ENCODE data around the gene IQCH. TPM values are rescaled to one million over a fixed set of nuclear protein-coding genes. Genes with fewer than 3 reads are reported as not detected.

Gene IQCH
- total RNA-seq, 1 experiment from 2014 or later = 1.9 TPM

GRCh38 chr15:67380921-67381320 is 126.3 kb downstream of the IQCH start:
- Mint-ChIP-seq H3K9me3 (no peaks in the 10 kb centered on the region), H3K4me3 (no peak overlapping the region), H3K4me1 (no peaks in the 10 kb centered on the region), H3K27ac (no peak overlapping the region), H3K36me3 (no peaks in the 10 kb centered on the region), H3K27me3 (ENCODE audit: low read depth) (no peaks in the 10 kb centered on the region; the same call in 1 of the 2 replicates)
- DNase-seq (ENCODE audit: low spot score) = no peak
- no peak for ATAC-seq
- ChIA-PET POLR2A (no interaction called here), CTCF (interaction anchor here (1.1 kb wide), 1 partner anchor 41 kb away, joined by 3 read pairs; no protein-coding TSS in a partner anchor)
- TF ChIP-seq, protein P1, sequence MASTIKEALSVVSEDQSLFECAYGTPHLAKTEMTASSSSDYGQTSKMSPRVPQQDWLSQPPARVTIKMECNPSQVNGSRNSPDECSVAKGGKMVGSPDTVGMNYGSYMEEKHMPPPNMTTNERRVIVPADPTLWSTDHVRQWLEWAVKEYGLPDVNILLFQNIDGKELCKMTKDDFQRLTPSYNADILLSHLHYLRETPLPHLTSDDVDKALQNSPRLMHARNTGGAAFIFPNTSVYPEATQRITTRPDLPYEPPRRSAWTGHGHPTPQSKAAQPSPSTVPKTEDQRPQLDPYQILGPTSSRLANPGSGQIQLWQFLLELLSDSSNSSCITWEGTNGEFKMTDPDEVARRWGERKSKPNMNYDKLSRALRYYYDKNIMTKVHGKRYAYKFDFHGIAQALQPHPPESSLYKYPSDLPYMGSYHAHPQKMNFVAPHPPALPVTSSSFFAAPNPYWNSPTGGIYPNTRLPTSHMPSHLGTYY (CRISPR knock-in tag; IDR thresholded peaks at IDR 0.05) = no peak
- TF ChIP-seq ZNF425 (CRISPR knock-in tag; conservative IDR thresholded peaks at IDR 0.05) (no peak), KAT7 (CRISPR knock-in tag; IDR thresholded peaks at IDR 0.05; ENCODE audit: borderline replicate concordance) (no peak), MYBL2 (CRISPR knock-in tag; IDR thresholded peaks at IDR 0.05) (no peak), NR2C2 (CRISPR knock-in tag; IDR thresholded peaks at IDR 0.05) (no peak), HMGXB4 (CRISPR knock-in tag; IDR thresholded peaks at IDR 0.05) (no peak), SOX15 (CRISPR knock-in tag; IDR thresholded peaks at IDR 0.05) (no peak), FOXK1 (CRISPR knock-in tag; IDR thresholded peaks at IDR 0.05) (no peak), ZNF138 (CRISPR knock-in tag; conservative IDR thresholded peaks at IDR 0.05) (no peak), FOXP4 (CRISPR knock-in tag; IDR thresholded peaks at IDR 0.05) (no peak), ZNF396 (CRISPR knock-in tag; IDR thresholded peaks at IDR 0.05; ENCODE audit: borderline replicate concordance) (no peak), ZNF121 (CRISPR knock-in tag; IDR thresholded peaks at IDR 0.05) (no peak), STAT6 (CRISPR knock-in tag; conservative IDR thresholded peaks at IDR 0.05; ENCODE audit: low read depth) (no peak), RORB (CRISPR knock-in tag; IDR thresholded peaks at IDR 0.05) (no peak), ZNF232 (CRISPR knock-in tag; IDR thresholded peaks at IDR 0.05) (no peak), GTF2I (CRISPR knock-in tag; conservative IDR thresholded peaks at IDR 0.05) (no peak), ZNF263 (CRISPR knock-in tag; IDR thresholded peaks at IDR 0.05; ENCODE audit: low read depth) (no peak), TEAD1 (CRISPR knock-in tag; IDR thresholded peaks at IDR 0.05) (no peak)
- TF ChIP-seq, protein P2, sequence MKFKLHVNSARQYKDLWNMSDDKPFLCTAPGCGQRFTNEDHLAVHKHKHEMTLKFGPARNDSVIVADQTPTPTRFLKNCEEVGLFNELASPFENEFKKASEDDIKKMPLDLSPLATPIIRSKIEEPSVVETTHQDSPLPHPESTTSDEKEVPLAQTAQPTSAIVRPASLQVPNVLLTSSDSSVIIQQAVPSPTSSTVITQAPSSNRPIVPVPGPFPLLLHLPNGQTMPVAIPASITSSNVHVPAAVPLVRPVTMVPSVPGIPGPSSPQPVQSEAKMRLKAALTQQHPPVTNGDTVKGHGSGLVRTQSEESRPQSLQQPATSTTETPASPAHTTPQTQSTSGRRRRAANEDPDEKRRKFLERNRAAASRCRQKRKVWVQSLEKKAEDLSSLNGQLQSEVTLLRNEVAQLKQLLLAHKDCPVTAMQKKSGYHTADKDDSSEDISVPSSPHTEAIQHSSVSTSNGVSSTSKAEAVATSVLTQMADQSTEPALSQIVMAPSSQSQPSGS (CRISPR knock-in tag; IDR thresholded peaks at IDR 0.05; ENCODE audit: borderline replicate concordance, low read depth) = no peak
- TF ChIP-seq, protein P3, sequence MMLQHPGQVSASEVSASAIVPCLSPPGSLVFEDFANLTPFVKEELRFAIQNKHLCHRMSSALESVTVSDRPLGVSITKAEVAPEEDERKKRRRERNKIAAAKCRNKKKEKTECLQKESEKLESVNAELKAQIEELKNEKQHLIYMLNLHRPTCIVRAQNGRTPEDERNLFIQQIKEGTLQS (CRISPR knock-in tag; conservative IDR thresholded peaks at IDR 0.05) = no peak
